Stimulated activated CD4-positive, alpha-beta T cell treated with anti-CD3 and anti-CD28 coated beads, TNF-alpha, amount 100 ng/mL, for 1 hour (primary cell): ENCODE results near the gene POP4.

ENCODE experiments used
- DNase-seq, 3 donors: peaks; one replicate each; pipeline ENCODE4 v3.0.0-alpha.2; 2020; ENCODE audit warnings: low read depth in 3 of 3, low spot score in 1 of 3

Gene POP4

DNA sequence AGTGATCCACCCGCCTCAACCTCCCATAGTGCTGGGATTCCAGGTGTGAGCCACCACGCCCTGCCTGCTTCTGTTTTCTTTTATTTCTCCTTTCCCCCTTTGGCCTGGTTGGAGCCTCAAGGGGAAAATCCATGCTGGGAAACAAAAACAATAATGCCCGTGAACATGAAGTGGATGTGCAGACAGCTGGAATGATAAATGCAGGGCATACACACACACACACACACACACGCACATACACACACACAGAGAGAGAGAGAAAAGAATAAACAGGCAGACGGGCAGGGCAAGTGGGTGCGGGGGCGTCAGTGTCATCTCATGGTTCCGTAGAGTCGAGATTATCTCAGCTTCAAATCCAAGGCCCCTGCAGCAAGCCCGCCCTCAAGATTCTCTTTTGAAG lies 54.8 kb downstream of the POP4 start:
- no peak for DNase-seq

DNA sequence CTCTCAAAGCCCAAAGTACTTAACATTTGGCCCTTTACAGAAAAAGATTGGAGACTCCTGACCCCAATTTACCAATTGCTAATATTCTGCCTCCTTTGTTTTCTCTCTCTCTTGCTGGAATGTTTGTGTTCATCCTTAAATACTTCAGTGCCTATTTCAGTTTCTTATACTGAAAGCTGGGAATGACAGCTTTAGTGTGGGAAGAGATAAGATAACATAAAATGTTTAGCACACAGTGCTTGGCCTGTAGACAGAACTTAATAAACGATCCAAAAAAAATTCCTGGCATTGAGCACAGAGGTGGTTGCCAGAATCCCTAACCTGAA lies 56.2 kb downstream of the POP4 start:
- DNase-seq: no peak

- DNase-seq: no peak
Observed at GRCh38 chr19:29662604-29663404, 56.7 kb downstream of the POP4 start.

GRCh38 chr19:29663861-29664752 lies 58.0 kb downstream of the POP4 start:
- no peak for DNase-seq

- no peak for DNase-seq
Observed at GRCh38 chr19:29664753-29665214, 58.7 kb downstream of the POP4 start.

DNA sequence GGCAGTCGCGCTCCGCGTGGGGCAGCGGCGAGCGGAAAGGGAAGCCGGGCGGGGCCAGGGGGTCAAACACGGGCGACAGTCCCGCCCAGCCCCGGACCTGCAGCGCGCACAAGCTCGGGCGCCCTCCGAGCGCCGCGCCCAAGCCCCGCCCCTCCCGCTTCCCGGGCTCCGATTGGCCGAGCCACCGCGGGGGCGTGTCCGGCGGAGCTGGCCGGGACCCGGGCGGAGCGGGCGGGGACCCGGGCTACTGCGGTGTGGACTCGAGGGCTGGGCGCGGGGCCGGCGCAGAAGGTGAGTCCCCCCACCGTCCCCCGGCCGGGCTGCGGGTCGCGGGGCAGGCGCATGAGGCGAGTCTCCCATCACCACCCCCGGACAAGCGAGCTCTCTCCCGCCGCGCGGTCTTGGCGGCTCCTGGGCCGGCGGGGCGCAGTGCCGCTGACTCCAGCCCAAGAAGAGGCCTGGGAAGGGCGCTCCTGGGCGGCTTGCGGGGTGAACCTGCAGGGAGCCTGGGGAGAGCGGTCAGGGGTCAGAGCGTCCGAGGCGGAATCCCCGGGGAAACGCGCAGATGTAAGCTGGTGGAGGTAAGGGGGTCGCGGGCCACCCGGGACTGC lies 59.2 kb downstream of the POP4 start, which contains the start of gene PLEKHF1:
Gene PLEKHF1 (plus strand): TSS at position 247 of the 611 bp plus-strand sequence. CDS start 8,379 bp downstream, outside the sequence.
- DNase-seq: peak; percentile 49 to 82 (median 57)

DNA sequence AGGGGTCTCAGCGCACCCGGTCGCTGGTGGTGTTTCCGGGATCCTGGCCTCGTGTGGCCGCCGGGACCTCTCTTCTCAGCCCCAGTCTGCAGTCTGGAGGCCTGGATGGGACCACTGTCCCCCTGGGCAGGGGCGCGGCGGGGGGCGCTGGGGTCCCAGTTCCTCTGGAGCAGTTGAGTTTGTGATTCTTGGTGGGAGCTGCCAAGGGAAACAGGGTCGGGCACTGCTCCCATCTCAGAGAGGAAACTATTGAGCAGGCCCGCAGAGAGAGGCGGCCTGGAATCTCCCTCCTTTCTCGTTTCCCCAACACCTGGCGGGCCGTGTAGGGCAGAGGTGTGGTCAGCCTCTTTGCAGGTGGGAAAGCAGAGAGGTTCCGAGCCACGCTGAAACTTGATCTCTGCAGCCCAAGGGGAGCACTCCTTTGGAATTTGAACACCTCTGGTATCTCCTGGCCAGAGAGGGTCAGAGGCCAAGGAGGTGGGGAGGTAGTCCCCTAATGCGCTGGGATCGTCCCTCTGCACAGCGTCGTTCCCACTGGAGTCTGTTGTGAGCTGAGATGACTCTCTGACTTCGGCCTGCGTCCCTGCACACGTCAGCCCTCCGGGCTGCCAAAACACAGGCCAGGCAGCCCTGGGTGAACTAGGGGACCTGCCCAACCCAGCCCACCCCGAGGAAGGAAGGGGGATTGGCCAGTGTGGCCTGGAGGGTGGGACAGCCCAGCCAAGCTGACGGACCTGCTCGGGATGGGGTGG lies 59.9 kb downstream of the POP4 start:
- DNase-seq: no peak
